K562 (cell line): Measurements from ENCODE around the gene FAM107B. TPM values are rescaled to one million over a fixed set of nuclear protein-coding genes. Genes with fewer than 3 reads are reported as not detected.

Experiments used
- BACH1 ChIP-seq: fragments of 200-800 bp; sonication (Bioruptor generic); IDR thresholded peaks from 2 replicates; pipeline ENCODE4 v1.6.1; 2016; ENCODE audit warnings: missing genetic modification characterization, missing compliant biosample characterization
- BRD4 ChIP-seq: fragments of 200-600 bp; sonication (generic); IDR thresholded peaks from 2 replicates; pipeline ENCODE4 v1.6.1; 2017; ENCODE audit warnings: inconsistent platforms
- EHMT2 ChIP-seq: fragments of 450-650 bp; IDR thresholded peaks from 2 replicates; pipeline ENCODE4 v1.6.1; 2018; ENCODE audit warnings: antibody characterized with exemption
- ERF ChIP-seq: fragments of 450-650 bp; formaldehyde crosslinking; IDR thresholded peaks from 2 replicates; pipeline ENCODE4 v1.4.0; 2020; ENCODE audit warnings: mild to moderate bottlenecking, mixed read lengths
- ETV1 ChIP-seq: fragments of 450-650 bp; conservative IDR thresholded peaks from 2 replicates; pipeline ENCODE4 v1.6.1; 2016; ENCODE audit warnings: missing genetic modification characterization, control low read depth, low read depth, missing compliant biosample characterization
- KLF1 ChIP-seq: fragments of 450-650 bp; IDR thresholded peaks from 2 replicates; pipeline ENCODE4 v1.6.1; 2016; ENCODE audit warnings: missing genetic modification characterization, missing compliant biosample characterization
- L3MBTL2 ChIP-seq: fragments of 450-650 bp; IDR thresholded peaks from 2 replicates; pipeline ENCODE4 v1.6.1; 2016; ENCODE audit warnings: mild to moderate bottlenecking, moderate library complexity
- NBN ChIP-seq: fragments of 450-650 bp; IDR thresholded peaks from 2 replicates; pipeline ENCODE4 v1.6.1; 2016; ENCODE audit warnings: low read depth, mild to moderate bottlenecking
- NCOA1 ChIP-seq: fragments of 450-650 bp; IDR thresholded peaks from 2 replicates; pipeline ENCODE4 v1.6.1; 2016; ENCODE audit warnings: low read depth
- TBL1XR1 ChIP-seq, 2 experiments: IDR thresholded peaks; 2 replicates each; pipeline ENCODE4 v1.6.1; 2012; ENCODE audit warnings: improper control_type of control experiment in 2 of 2, low read length in 2 of 2, mild to moderate bottlenecking in 1 of 2
- ZNF431 ChIP-seq: sonication (generic); formaldehyde crosslinking; IDR thresholded peaks from 2 replicates; pipeline ENCODE4 v1.8.0; 2022; ENCODE audit warnings: mild to moderate bottlenecking, missing genetic modification reagents
- ZNF561 ChIP-seq: fragments of 450-650 bp; formaldehyde crosslinking; conservative IDR thresholded peaks from 2 replicates; pipeline ENCODE4 v1.4.0; 2020; ENCODE audit warnings: mild to moderate bottlenecking, moderate library complexity
- ZNF766 ChIP-seq: fragments of 200-800 bp; sonication (Bioruptor generic); conservative IDR thresholded peaks from 2 replicates; pipeline ENCODE4 v1.6.1; 2016; ENCODE audit warnings: missing genetic modification characterization, missing compliant biosample characterization
- polyA plus RNA-seq, 8 experiments: library from polyadenylated mRNA; depleted of rRNA in 4 of 8; stranded (reverse) in 5 of 8; unstranded in 3 of 8; fragments of >200 nt; fragmentation: Nextera tagmentation in 2 of 8; fragmentation: Illumina TruSeq in 1 of 8; extraction: Ambion mirVana in 2 of 8; extraction: Trizol in 1 of 8; gene quantifications; 2 replicates each; pipeline versions ENCODE4 v1.2.1 to v1.2.3, GENCODE V29; 2011 to 2014; ENCODE audit warnings: inconsistent platforms in 1 of 8, missing spikeins in 1 of 8
- total RNA-seq, 7 experiments: library from RNA; depleted of rRNA in 6 of 7; stranded (reverse); fragments of >200 nt in 6 of 7; fragmentation: Illumina TruSeq in 2 of 7; extraction: Trizol in 2 of 7; gene quantifications; 2 replicates each; pipeline versions ENCODE4 v1.2.1 to v1.2.3, GENCODE V29; 2011 to 2021; ENCODE audit warnings: low replicate concordance in 1 of 7
- TF ChIP-seq, protein P1 (sequence below): fragments of 450-650 bp; IDR thresholded peaks from 2 replicates; pipeline ENCODE4 v1.6.1; 2016; ENCODE audit warnings: missing biosample characterization, missing genetic modification characterization
- TF ChIP-seq, protein P2 (sequence below): fragments of 250-450 bp; sonication (Bioruptor Pico); IDR thresholded peaks from 2 replicates; pipeline ENCODE4 v1.5.0; 2020; ENCODE audit warnings: mild to moderate bottlenecking
- TF ChIP-seq, protein P3 (sequence below): fragments of 200-400 bp; formaldehyde crosslinking; IDR thresholded peaks from 2 replicates; pipeline ENCODE4 v1.6.1; 2017; ENCODE audit warnings: mild to moderate bottlenecking, low read depth, low read length, moderate library complexity
- TF ChIP-seq, protein P4 (sequence below): conservative IDR thresholded peaks from 2 replicates; pipeline ENCODE4 v1.6.1; 2011; ENCODE audit warnings: low read depth, mild to moderate bottlenecking, low read length; ENCODE audit not compliant: control insufficient read depth
- TF ChIP-seq, protein P5 (sequence below): fragments of 250-450 bp; sonication (Bioruptor Pico); IDR thresholded peaks from 2 replicates; pipeline ENCODE4 v1.4.0; 2020; ENCODE audit warnings: mild to moderate bottlenecking, moderate library complexity
- TF ChIP-seq, protein P6 (sequence below): sonication (generic); formaldehyde crosslinking; IDR thresholded peaks from 2 replicates; pipeline ENCODE4 v1.8.0; 2023; ENCODE audit warnings: mild to moderate bottlenecking, missing genetic modification reagents

The FAM107B gene
- total and polyA plus RNA-seq, 9 of the 15 experiments (the other 6 are each of a cell fraction or from before 2014, with no cell fraction given) = 0.40 to 2.8 (median 1.4) TPM

DNA sequence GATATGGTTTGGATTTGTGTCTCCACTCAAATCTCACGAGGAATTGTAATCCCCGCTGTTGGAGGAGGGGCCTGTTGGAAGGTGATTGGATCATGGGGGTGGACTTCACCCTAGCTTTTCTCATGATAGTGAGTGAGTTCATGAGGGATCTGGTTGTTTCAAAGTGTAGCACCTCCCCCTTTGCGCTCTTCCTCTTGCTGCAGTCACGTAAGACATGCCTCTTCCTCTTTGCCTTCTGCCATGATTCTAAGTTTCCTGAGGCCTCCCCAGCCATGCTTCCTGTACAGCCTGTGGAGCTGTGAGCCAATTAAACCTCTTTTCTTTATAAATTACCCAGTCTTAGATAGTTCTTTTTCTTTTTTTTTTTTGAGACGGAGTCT, 46.1 kb upstream of the FAM107B start (continued):
- TF ChIP-seq, protein P1, sequence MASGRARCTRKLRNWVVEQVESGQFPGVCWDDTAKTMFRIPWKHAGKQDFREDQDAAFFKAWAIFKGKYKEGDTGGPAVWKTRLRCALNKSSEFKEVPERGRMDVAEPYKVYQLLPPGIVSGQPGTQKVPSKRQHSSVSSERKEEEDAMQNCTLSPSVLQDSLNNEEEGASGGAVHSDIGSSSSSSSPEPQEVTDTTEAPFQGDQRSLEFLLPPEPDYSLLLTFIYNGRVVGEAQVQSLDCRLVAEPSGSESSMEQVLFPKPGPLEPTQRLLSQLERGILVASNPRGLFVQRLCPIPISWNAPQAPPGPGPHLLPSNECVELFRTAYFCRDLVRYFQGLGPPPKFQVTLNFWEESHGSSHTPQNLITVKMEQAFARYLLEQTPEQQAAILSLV (tag) = no peak
- TF ChIP-seq BACH1 (no peak), L3MBTL2 (0 out of 2 replicates have a peak, but pooled peaks have one; percentile 26), KLF1 (tag) (no peak), EHMT2 (peak; percentile 77; the same call in 1 of the 2 replicates), BRD4 (no peak), ZNF766 (CRISPR knock-in tag) (0 out of 2 replicates have a peak, but pooled peaks have one; percentile 37), NCOA1 (no peak), ZNF431 (CRISPR knock-in tag) (no peak), ETV1 (no peak), NBN (no peak), ZNF561 (no peak), TBL1XR1 (IDR thresholded peaks at IDR 0.05; ENCODE audit: low read length in 2 of 2) (no peak), ERF (CRISPR knock-in tag) (no peak)
- TF ChIP-seq, protein P2, sequence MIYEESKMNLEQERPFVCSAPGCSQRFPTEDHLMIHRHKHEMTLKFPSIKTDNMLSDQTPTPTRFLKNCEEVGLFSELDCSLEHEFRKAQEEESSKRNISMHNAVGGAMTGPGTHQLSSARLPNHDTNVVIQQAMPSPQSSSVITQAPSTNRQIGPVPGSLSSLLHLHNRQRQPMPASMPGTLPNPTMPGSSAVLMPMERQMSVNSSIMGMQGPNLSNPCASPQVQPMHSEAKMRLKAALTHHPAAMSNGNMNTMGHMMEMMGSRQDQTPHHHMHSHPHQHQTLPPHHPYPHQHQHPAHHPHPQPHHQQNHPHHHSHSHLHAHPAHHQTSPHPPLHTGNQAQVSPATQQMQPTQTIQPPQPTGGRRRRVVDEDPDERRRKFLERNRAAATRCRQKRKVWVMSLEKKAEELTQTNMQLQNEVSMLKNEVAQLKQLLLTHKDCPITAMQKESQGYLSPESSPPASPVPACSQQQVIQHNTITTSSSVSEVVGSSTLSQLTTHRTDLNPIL = no peak
- TF ChIP-seq, protein P3, sequence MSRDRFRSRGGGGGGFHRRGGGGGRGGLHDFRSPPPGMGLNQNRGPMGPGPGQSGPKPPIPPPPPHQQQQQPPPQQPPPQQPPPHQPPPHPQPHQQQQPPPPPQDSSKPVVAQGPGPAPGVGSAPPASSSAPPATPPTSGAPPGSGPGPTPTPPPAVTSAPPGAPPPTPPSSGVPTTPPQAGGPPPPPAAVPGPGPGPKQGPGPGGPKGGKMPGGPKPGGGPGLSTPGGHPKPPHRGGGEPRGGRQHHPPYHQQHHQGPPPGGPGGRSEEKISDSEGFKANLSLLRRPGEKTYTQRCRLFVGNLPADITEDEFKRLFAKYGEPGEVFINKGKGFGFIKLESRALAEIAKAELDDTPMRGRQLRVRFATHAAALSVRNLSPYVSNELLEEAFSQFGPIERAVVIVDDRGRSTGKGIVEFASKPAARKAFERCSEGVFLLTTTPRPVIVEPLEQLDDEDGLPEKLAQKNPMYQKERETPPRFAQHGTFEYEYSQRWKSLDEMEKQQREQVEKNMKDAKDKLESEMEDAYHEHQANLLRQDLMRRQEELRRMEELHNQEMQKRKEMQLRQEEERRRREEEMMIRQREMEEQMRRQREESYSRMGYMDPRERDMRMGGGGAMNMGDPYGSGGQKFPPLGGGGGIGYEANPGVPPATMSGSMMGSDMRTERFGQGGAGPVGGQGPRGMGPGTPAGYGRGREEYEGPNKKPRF = no peak
- TF ChIP-seq, protein P4, sequence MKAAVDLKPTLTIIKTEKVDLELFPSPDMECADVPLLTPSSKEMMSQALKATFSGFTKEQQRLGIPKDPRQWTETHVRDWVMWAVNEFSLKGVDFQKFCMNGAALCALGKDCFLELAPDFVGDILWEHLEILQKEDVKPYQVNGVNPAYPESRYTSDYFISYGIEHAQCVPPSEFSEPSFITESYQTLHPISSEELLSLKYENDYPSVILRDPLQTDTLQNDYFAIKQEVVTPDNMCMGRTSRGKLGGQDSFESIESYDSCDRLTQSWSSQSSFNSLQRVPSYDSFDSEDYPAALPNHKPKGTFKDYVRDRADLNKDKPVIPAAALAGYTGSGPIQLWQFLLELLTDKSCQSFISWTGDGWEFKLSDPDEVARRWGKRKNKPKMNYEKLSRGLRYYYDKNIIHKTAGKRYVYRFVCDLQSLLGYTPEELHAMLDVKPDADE = no peak
- TF ChIP-seq, protein P5, sequence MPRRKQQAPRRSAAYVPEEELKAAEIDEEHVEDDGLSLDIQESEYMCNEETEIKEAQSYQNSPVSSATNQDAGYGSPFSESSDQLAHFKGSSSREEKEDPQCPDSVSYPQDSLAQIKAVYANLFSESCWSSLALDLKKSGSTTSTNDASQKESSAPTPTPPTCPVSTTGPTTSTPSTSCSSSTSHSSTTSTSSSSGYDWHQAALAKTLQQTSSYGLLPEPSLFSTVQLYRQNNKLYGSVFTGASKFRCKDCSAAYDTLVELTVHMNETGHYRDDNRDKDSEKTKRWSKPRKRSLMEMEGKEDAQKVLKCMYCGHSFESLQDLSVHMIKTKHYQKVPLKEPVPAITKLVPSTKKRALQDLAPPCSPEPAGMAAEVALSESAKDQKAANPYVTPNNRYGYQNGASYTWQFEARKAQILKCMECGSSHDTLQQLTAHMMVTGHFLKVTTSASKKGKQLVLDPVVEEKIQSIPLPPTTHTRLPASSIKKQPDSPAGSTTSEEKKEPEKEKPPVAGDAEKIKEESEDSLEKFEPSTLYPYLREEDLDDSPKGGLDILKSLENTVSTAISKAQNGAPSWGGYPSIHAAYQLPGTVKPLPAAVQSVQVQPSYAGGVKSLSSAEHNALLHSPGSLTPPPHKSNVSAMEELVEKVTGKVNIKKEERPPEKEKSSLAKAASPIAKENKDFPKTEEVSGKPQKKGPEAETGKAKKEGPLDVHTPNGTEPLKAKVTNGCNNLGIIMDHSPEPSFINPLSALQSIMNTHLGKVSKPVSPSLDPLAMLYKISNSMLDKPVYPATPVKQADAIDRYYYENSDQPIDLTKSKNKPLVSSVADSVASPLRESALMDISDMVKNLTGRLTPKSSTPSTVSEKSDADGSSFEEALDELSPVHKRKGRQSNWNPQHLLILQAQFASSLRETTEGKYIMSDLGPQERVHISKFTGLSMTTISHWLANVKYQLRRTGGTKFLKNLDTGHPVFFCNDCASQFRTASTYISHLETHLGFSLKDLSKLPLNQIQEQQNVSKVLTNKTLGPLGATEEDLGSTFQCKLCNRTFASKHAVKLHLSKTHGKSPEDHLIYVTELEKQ (CRISPR knock-in tag) = no peak
- TF ChIP-seq, protein P6, sequence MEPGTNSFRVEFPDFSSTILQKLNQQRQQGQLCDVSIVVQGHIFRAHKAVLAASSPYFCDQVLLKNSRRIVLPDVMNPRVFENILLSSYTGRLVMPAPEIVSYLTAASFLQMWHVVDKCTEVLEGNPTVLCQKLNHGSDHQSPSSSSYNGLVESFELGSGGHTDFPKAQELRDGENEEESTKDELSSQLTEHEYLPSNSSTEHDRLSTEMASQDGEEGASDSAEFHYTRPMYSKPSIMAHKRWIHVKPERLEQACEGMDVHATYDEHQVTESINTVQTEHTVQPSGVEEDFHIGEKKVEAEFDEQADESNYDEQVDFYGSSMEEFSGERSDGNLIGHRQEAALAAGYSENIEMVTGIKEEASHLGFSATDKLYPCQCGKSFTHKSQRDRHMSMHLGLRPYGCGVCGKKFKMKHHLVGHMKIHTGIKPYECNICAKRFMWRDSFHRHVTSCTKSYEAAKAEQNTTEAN = no peak
